Lower leg skin (tissue), 3 donors: Measurements from ENCODE around the gene NPAS3.

ENCODE experiments used
- POLR2A ChIP-seq, 2 donors: fragments of 450-650 bp; IDR thresholded peaks; one replicate each; pipeline ENCODE4 v1.6.1; 2016 to 2017; ENCODE audit warnings: antibody characterized with exemption in 2 of 2, mild to moderate bottlenecking in 1 of 2, moderate library complexity in 1 of 2
- TF ChIP-seq, protein P1 (sequence below), 3 donors: fragments of 450-650 bp; IDR thresholded peaks; one replicate each; pipeline ENCODE4 v1.5.1; 2016; ENCODE audit warnings: antibody characterized with exemption in 3 of 3, mild to moderate bottlenecking in 3 of 3, moderate library complexity in 2 of 3

DNA sequence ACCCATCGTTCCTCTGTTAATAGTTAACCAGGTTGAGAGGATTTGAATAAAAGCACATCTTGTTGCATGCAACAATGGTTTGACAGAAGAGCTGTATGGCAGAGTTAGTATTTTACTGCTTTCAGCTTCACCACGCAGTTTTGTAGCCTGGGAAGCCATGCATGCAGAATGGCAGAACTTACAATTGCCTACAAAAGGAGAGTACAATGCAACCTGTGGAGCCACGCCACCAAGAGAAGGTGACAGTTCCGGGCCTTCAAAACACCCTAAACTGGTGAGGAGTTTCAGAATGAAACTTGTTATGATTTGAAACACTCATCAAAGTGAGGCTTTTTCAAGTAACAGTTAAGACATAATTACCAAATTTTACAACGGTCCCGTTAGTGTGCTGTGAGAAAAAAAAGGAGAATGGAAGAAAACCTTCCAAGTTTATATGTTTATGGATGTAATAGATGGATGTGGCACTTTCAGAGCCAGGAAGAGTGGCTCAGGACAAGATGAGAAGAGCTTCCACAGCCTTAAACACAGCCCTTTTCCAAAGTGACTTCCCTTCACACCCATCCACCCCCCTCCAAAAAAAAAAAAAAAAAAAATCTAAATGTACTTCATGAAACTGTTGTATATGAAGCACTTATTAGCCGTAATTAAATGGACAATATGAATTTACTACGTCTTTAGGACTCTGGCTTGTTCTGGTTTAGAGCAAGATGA lies 853.5 kb downstream of the NPAS3 start:
- no peak for TF ChIP-seq POLR2A (IDR thresholded peaks at IDR 0.05)
- TF ChIP-seq, protein P1, sequence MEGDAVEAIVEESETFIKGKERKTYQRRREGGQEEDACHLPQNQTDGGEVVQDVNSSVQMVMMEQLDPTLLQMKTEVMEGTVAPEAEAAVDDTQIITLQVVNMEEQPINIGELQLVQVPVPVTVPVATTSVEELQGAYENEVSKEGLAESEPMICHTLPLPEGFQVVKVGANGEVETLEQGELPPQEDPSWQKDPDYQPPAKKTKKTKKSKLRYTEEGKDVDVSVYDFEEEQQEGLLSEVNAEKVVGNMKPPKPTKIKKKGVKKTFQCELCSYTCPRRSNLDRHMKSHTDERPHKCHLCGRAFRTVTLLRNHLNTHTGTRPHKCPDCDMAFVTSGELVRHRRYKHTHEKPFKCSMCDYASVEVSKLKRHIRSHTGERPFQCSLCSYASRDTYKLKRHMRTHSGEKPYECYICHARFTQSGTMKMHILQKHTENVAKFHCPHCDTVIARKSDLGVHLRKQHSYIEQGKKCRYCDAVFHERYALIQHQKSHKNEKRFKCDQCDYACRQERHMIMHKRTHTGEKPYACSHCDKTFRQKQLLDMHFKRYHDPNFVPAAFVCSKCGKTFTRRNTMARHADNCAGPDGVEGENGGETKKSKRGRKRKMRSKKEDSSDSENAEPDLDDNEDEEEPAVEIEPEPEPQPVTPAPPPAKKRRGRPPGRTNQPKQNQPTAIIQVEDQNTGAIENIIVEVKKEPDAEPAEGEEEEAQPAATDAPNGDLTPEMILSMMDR (IDR thresholded peaks at IDR 0.05): no peak
